Psoas muscle (tissue), 8 donors: ENCODE results near the gene ALDH1A3. TPM values are rescaled to one million over a fixed set of nuclear protein-coding genes. Genes with fewer than 3 reads are reported as not detected.

Source experiments
- ATAC-seq, 4 donors: fragments of 200-7000 bp; cut with Tn5 transposase; one replicate each; pipeline ENCODE4 v1.9.1; 2020; ENCODE audit warnings: moderate library complexity in 3 of 4, mild to moderate bottlenecking in 2 of 4
- DNase-seq, 2 donors: peaks; one replicate each; pipeline ENCODE4 v3.0.0-alpha.2; 2020
- H3K27ac ChIP-seq: fragments of 200-600 bp; one replicate; pipeline ENCODE4 v1.8.0; 2022
- H3K27me3 ChIP-seq, 3 donors: fragments of 200-600 bp in 1 of 3; one replicate each; pipeline versions ENCODE4 v1.6.1 to v1.8.0; 2013 to 2022; ENCODE audit warnings: low read length in 2 of 3, mild to moderate bottlenecking in 2 of 3, moderate library complexity in 1 of 3; ENCODE audit not compliant: insufficient read depth in 3 of 3
- H3K36me3 ChIP-seq, 2 donors: fragments of 200-600 bp in 1 of 2; one replicate each; pipeline versions ENCODE4 v1.6.1 to v1.8.0; 2013 to 2022; ENCODE audit warnings: low read depth in 1 of 2, mild to moderate bottlenecking in 1 of 2, moderate library complexity in 1 of 2; ENCODE audit not compliant: insufficient read depth in 1 of 2
- H3K4me1 ChIP-seq: fragments of 200-600 bp; one replicate; pipeline ENCODE4 v1.8.0; 2022
- H3K4me3 ChIP-seq: fragments of 200-600 bp; one replicate; pipeline ENCODE4 v1.8.0; 2022; ENCODE audit warnings: mild to moderate bottlenecking
- H3K9me3 ChIP-seq: fragments of 200-600 bp; one replicate; pipeline ENCODE4 v1.8.0; 2022
- CTCF ChIP-seq: fragments of 200-600 bp; IDR thresholded peaks from one replicate; pipeline ENCODE4 v1.8.0; 2022; ENCODE audit warnings: antibody characterized with exemption
- WGBS, 3 donors: extraction: QIAGEN DNeasy Blood & Tissue Kit; methylation state at CpG; one replicate each; pipeline versions ENCODE4 v1.1.6 to v1.1.7; 2013; 5-methylcytosine and 5-hydroxymethylcytosine counted together
- intact Hi-C, 2 donors: fragments of 100-400 bp; cut with DNase I; formaldehyde crosslinking; loops; one replicate each; pipeline versions ENCODE4 v1.11.0 to v1.14.2; 2022
- polyA plus RNA-seq, 3 donors: library from polyadenylated mRNA; stranded (reverse); fragments of 200-250 nt; gene quantifications; one replicate each; pipeline ENCODE4 v1.2.3, GENCODE V29; 2013
- total RNA-seq, 4 donors: library from RNA; stranded (reverse); fragmentation: NEBNext Ultra II Directional in 2 of 4; extraction: Animal tissue kit (Norgen Biotek cat#: 25700) in 2 of 4; gene quantifications; one replicate each; pipeline versions ENCODE4 v1.2.1 to v1.2.4, GENCODE V29; 2021 to 2023
- donor health status: healthy with polysubstance abuse.
- donor health status: DM: no; HTN: no; CAD: no; lungs with moderate emphysema.
- donor health status: Bipolar disorder and iron deficiency.
- donor health status: healthy.
- donor health status: DM: yes; HTN: yes; CAD: no.
- donor health status: DM: no; HTN: no; CAD: no.
- donor health status: DM: no; HTN: no; CAD: no.
- donor health status: DM: yes; HTN: yes; CAD: no.

Gene ALDH1A3
- total and polyA plus RNA-seq, 7 donors, result 7.3 to 51.6 (median 11.9) TPM

- DNase-seq, result no peak
Measured at GRCh38 chr15:100834731-100835130, 44.9 kb upstream of the ALDH1A3 start.

GRCh38 chr15:100835636-100836035 is 44.0 kb upstream of the ALDH1A3 start:
- Histone ChIP-seq H3K36me3 (no peaks in the 10 kb centered on the region), H3K27ac (no peak overlapping the region), H3K4me3 (no peak overlapping the region), H3K4me1 (no peaks in the 10 kb centered on the region), H3K27me3 (peaks cover 0 to 2% (median 0%) of the 10 kb centered on the region in 3 donors), H3K9me3 (no peaks in the 10 kb centered on the region)
- no peak for TF ChIP-seq CTCF
- ATAC-seq, result no peak
- WGBS, 3 donors, result 59 to 64% (median 59%) methylated on average over 5 of the region's 5 CpGs
- intact Hi-C loops, result no loop called here
- DNase-seq, result no peak

More at GRCh38 chr15:100834731-100835130, 44.9 kb upstream of the ALDH1A3 start:
- TF ChIP-seq CTCF, result no peak
- 71 to 78% (median 76%) methylated on average over 3 of the region's 3 CpGs for WGBS, 3 donors
- intact Hi-C loops, result no loop called here
- Histone ChIP-seq H3K27ac (no peak overlapping the region), H3K9me3 (no peaks in the 10 kb centered on the region), H3K4me3 (no peak overlapping the region), H3K27me3 (peaks cover 0 to 2% (median 0%) of the 10 kb centered on the region in 3 donors), H3K36me3 (no peaks in the 10 kb centered on the region), H3K4me1 (no peaks in the 10 kb centered on the region)
- ATAC-seq, result no peak

- WGBS, 3 donors, result 82 to 93% (median 86%) methylated on average over 5 of the region's 5 CpGs
- ATAC-seq, result no peak
- Histone ChIP-seq H3K36me3 (no peaks in the 10 kb centered on the region), H3K27me3 (peaks cover 0 to 2% (median 0%) of the 10 kb centered on the region in 3 donors), H3K4me3 (no peak overlapping the region), H3K27ac (no peak overlapping the region), H3K4me1 (no peaks in the 10 kb centered on the region), H3K9me3 (no peaks in the 10 kb centered on the region)
- no peak for TF ChIP-seq CTCF
- DNase-seq, result no peak
- intact Hi-C loops, result no loop called here
Measured at GRCh38 chr15:100836501-100836900, 43.1 kb upstream of the ALDH1A3 start.

- H3K9me3 ChIP-seq, result no peaks in the 10 kb centered on the region
- intact Hi-C loops, result no loop called here
- WGBS, 3 donors, result 90 to 95% (median 94%) methylated on average over 3 of the region's 3 CpGs
- ATAC-seq (no peak), DNase-seq (no peak)
- no peaks in the 10 kb centered on the region for H3K4me1 ChIP-seq
- TF ChIP-seq CTCF, result no peak
- no peak overlapping the region for H3K4me3 ChIP-seq
- H3K36me3 ChIP-seq, result no peaks in the 10 kb centered on the region
- no peaks in the 10 kb centered on the region for H3K27me3 ChIP-seq
- no peak overlapping the region for H3K27ac ChIP-seq
Measured at GRCh38 chr15:100841426-100841825, 38.2 kb upstream of the ALDH1A3 start.
